Cardiac septum (tissue), 1 donor: Measurements from ENCODE around the gene RANGRF. TPM values are rescaled to one million over a fixed set of nuclear protein-coding genes. Genes with fewer than 3 reads are reported as not detected.

ENCODE experiments used
- DNase-seq: peaks from one replicate; pipeline ENCODE4 v3.0.0-alpha.2; 2020; ENCODE audit warnings: low spot score
- intact Hi-C: fragments of 100-400 bp; cut with DNase I; formaldehyde crosslinking; loops from one replicate; pipeline ENCODE4 v1.14.0; 2022
- total RNA-seq: library from RNA; stranded (reverse); fragmentation: NEBNext Ultra II Directional; extraction: Animal tissue kit (Norgen Biotek cat#: 25700); gene quantifications from one replicate; pipeline ENCODE4 v1.2.1, GENCODE V29; 2021
- donor health status: DM: no; HTN: no; CAD: no.

Gene RANGRF
- total RNA-seq, 1 donor from 2014 or later: 23.7 TPM

- intact Hi-C loops: no loop called here
- DNase-seq: no peak
These were observed 44.8 kb downstream of the RANGRF start for GRCh38 chr17:8333281-8333680.

DNA sequence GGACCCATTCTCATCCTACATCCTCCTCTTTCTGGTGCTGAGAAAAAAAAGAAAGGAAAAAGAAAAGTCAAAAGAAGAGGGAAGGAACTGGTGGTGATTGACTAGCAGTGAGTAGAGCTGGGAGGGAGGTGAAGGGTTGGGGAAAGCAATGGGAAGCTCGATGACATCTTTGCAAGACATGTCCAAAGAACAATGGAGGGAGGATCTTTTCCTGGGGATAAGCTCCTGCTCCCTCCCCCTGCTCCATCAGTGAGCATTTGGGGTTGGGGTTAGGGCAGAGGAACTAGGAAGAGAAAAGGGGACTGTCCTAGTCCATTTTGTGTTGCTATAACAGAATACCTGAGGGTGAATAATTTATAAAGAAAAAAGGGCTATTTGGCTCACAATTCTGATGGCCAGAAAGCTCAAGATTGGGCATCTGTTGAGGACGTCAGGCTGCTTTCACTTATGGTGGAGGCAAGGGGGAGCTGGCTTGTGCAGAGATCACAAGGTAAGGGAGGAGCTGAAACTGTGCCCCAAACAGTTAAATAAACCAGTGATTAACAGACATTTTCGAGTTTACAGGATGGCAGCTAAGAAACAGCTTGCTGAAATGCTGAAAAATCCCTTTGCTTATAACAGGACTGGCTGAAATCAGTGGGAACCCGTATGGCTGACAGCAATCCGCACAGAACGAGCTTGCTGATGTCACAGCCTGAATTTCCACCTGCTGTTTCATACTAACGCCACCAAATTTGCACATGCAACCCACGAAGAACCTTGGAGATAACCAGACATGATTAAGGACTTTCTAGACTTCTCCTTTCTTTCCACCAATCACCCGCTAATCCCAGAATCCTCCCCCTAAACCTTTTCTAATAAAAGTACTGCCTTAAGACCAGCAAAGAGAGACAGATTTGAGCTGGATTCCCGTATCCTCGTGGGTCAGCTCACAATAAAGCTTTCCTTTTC lies 49.6 kb downstream of the RANGRF start:
- DNase-seq: no peak
- intact Hi-C loops: no loop called here

DNA sequence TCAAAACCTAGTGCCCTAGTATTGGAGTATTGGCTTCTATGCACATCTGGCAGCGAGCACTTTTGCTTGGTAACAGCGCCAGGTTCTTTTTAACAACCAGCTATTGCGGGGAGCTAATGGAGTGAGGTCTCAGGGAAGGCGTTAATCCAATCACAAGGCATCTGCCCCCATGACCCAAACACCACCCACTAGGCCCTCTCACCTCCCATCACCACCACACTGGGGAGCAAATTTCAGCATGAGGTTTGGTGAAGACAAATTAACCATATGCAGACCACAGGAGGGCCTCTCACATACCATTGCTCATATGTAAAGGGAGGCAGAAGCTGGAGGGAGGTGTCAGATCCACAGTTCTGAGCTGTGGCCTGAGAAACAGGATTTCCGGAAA lies 50.3 kb downstream of the RANGRF start:
- intact Hi-C loops: no loop called here
- DNase-seq: no peak

DNA sequence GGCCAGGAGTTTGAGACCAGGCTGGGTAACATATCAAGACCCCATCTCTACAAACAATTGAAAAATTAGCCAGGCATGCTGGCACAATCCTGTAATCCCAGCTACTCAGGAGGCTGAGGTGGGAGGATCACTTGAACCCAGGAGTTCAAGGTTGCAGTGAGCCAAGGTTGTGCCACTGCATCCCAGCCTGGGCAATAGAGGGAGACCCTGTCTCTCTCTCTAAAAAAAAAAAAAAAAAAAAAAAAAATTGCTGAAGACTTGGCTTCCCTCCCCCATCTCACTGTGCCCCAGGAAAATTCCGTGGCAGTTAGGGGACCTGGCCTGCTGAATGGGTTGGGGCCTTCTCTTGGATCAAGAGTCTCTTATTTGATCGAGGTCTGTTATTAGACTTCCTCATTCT lies 51.1 kb downstream of the RANGRF start, which contains the start of gene ODF4:
ODF4 (plus strand) TSS at position 301 of the 400 bp plus-strand sequence. CDS start 212 bp downstream, outside the sequence.
- DNase-seq: no peak
- intact Hi-C loops: no loop called here

Other genes starting within 250 kb of the RANGRF start
- gene ALOX15B, start 249.6 kb upstream of the RANGRF start, total RNA-seq: not detected
- gene ALOX12B, start 201.0 kb upstream of the RANGRF start, total RNA-seq: not detected
- not detected for gene ALOXE3, start 170.2 kb upstream of the RANGRF start, total RNA-seq
- gene HES7, start 164.6 kb upstream of the RANGRF start, total RNA-seq: 0.65 TPM
- gene PER1, start 136.3 kb upstream of the RANGRF start, total RNA-seq: 47.8 TPM
- gene VAMP2, start 125.7 kb upstream of the RANGRF start, total RNA-seq: 63.9 TPM
- gene TMEM107, start 112.3 kb upstream of the RANGRF start, total RNA-seq: 8.7 TPM
- 6.8 TPM for gene BORCS6, start 98.5 kb upstream of the RANGRF start, total RNA-seq
- 0.83 TPM for gene AURKB, start 78.1 kb upstream of the RANGRF start, total RNA-seq
- gene CTC1, start 40.6 kb upstream of the RANGRF start, total RNA-seq: 13.4 TPM
- gene PFAS, start 39.4 kb upstream of the RANGRF start, total RNA-seq: 11.2 TPM
- gene SLC25A35, start 6.7 kb downstream of the RANGRF start, total RNA-seq: 4.0 TPM
- gene ARHGEF15, start 21.6 kb downstream of the RANGRF start, total RNA-seq: 18.3 TPM
- gene ODF4, start 51.2 kb downstream of the RANGRF start, total RNA-seq: not detected
- 727 TPM for gene RPL26, start 94.5 kb downstream of the RANGRF start, total RNA-seq
- gene RNF222, start 109.2 kb downstream of the RANGRF start, total RNA-seq: not detected
- 42.0 TPM for gene NDEL1, start 147.2 kb downstream of the RANGRF start, total RNA-seq